Large intestine (tissue), 3 donors: ENCODE data around the gene PBX1. TPM values are rescaled to one million over a fixed set of nuclear protein-coding genes. Genes with fewer than 3 reads are reported as not detected.

Experiments used
- DNase-seq, 2 donors: peaks; one replicate each; pipeline versions ENCODE4 v3.0.0 to v3.0.0-alpha.2; 2013
- H3K27ac ChIP-seq: one replicate; pipeline ENCODE4 v1.5.1; 2013; ENCODE audit warnings: low read length
- H3K27me3 ChIP-seq: 2 replicates; pipeline ENCODE4 v1.6.1; 2013; ENCODE audit warnings: low read length; ENCODE audit not compliant: control insufficient read depth, insufficient read depth
- H3K36me3 ChIP-seq: 2 replicates; pipeline ENCODE4 v1.6.1; 2013; ENCODE audit warnings: low read length; ENCODE audit not compliant: control insufficient read depth, insufficient read depth
- H3K4me1 ChIP-seq: one replicate; pipeline ENCODE4 v1.6.1; 2013; ENCODE audit warnings: low read length; ENCODE audit not compliant: control insufficient read depth, insufficient read depth
- H3K4me3 ChIP-seq: one replicate; pipeline ENCODE4 v1.5.1; 2013; ENCODE audit warnings: low read length
- H3K9me3 ChIP-seq: one replicate; pipeline ENCODE4 v1.6.1; 2013; ENCODE audit warnings: mild to moderate bottlenecking, low read depth, low read length, moderate library complexity; ENCODE audit not compliant: control insufficient read depth
- WGBS: methylation state at CpG from one replicate; pipeline ENCODE4 v1.1.5; 2013; ENCODE audit warnings: low lambda C conversion rate; ENCODE audit not compliant: insufficient coverage; 5-methylcytosine and 5-hydroxymethylcytosine counted together
- polyA plus RNA-seq: library from polyadenylated mRNA; unstranded; fragments of 120-200 nt; gene quantifications from one replicate; pipeline ENCODE4 v1.2.1, GENCODE V29; 2013

The PBX1 gene
- polyA plus RNA-seq, 1 donor = 60.8 TPM

GRCh38 chr1:164772635-164773034, 213.7 kb downstream of the PBX1 start:
- Histone ChIP-seq H3K36me3 (no peaks in the 10 kb centered on the region), H3K4me3 (no peak overlapping the region), H3K9me3 (no peaks in the 10 kb centered on the region), H3K27me3 (no peaks in the 10 kb centered on the region), H3K27ac (peak overlapping the region; percentile 74), H3K4me1 (peaks cover 85% of the 10 kb centered on the region)
- no CpG with 5 or more reads among the region's 4 CpGs for WGBS
- DNase-seq = peak; percentile 53 to 73

GRCh38 chr1:164773102-164773501, 214.1 kb downstream of the PBX1 start:
- Histone ChIP-seq H3K36me3 (no peaks in the 10 kb centered on the region), H3K27ac (peak overlapping the region; percentile 74), H3K4me3 (no peak overlapping the region), H3K27me3 (no peaks in the 10 kb centered on the region), H3K9me3 (no peaks in the 10 kb centered on the region), H3K4me1 (peaks cover 82% of the 10 kb centered on the region)
- WGBS = no CpG with 5 or more reads among the region's 5 CpGs
- no peak for DNase-seq

- no peak overlapping the region for H3K4me3 ChIP-seq
- H3K4me1 ChIP-seq = peaks cover 73% of the 10 kb centered on the region
- H3K36me3 ChIP-seq = no peaks in the 10 kb centered on the region
- no CpG with 5 or more reads among the region's 4 CpGs for WGBS
- H3K27me3 ChIP-seq = no peaks in the 10 kb centered on the region
- peak overlapping the region; percentile 74 for H3K27ac ChIP-seq
- H3K9me3 ChIP-seq = no peaks in the 10 kb centered on the region
- DNase-seq = no peak
Observed at GRCh38 chr1:164774413-164774812, 215.4 kb downstream of the PBX1 start.

- Histone ChIP-seq H3K4me1 (peaks cover 68% of the 10 kb centered on the region), H3K4me3 (no peak overlapping the region), H3K27ac (peak overlapping the region; percentile 74), H3K27me3 (no peaks in the 10 kb centered on the region), H3K36me3 (no peaks in the 10 kb centered on the region), H3K9me3 (no peaks in the 10 kb centered on the region)
- peak; percentile 69 to 87 for DNase-seq
- WGBS = no CpG with 5 or more reads among the region's 16 CpGs
Observed at GRCh38 chr1:164774819-164775654, 216.1 kb downstream of the PBX1 start.

- DNase-seq = peak in 1 of 2 donors; percentile 30
- H3K27me3 ChIP-seq = no peaks in the 10 kb centered on the region
- no peak overlapping the region for H3K4me3 ChIP-seq
- no peaks in the 10 kb centered on the region for H3K9me3 ChIP-seq
- 67% methylated on average over 1 of the region's 2 CpGs for WGBS
- H3K27ac ChIP-seq = peak overlapping the region; percentile 3
- peaks cover under 1% of the 10 kb centered on the region for H3K36me3 ChIP-seq
- H3K4me1 ChIP-seq = peaks cover 52% of the 10 kb centered on the region
Observed at GRCh38 chr1:164777518-164777917, 218.5 kb downstream of the PBX1 start.

GRCh38 chr1:164779376-164779775, 220.4 kb downstream of the PBX1 start:
- WGBS = no CpG with 5 or more reads among the region's 3 CpGs

GRCh38 chr1:164780111-164780812, 221.3 kb downstream of the PBX1 start:
- H3K4me1 ChIP-seq = peaks cover 24% of the 10 kb centered on the region
- no peaks in the 10 kb centered on the region for H3K9me3 ChIP-seq
- 90% methylated on average over 3 of the region's 12 CpGs for WGBS

More at GRCh38 chr1:164779376-164779775, 220.4 kb downstream of the PBX1 start:
- Histone ChIP-seq H3K4me1 (peaks cover 33% of the 10 kb centered on the region), H3K27ac (no peak overlapping the region), H3K36me3 (peaks cover 8% of the 10 kb centered on the region), H3K27me3 (no peaks in the 10 kb centered on the region), H3K4me3 (no peak overlapping the region), H3K9me3 (no peaks in the 10 kb centered on the region)
- no peak for DNase-seq

GRCh38 chr1:164780863-164781262, 221.9 kb downstream of the PBX1 start:
- H3K36me3 ChIP-seq = peaks cover 8% of the 10 kb centered on the region

More at GRCh38 chr1:164780111-164780812, 221.3 kb downstream of the PBX1 start:
- H3K36me3 ChIP-seq = peaks cover 8% of the 10 kb centered on the region
- DNase-seq = no peak
- no peak overlapping the region for H3K27ac ChIP-seq
- no peaks in the 10 kb centered on the region for H3K27me3 ChIP-seq
- no peak overlapping the region for H3K4me3 ChIP-seq

GRCh38 chr1:164781972-164782371, 223.0 kb downstream of the PBX1 start:
- Histone ChIP-seq H3K36me3 (peaks cover 8% of the 10 kb centered on the region), H3K27ac (no peak overlapping the region), H3K4me3 (no peak overlapping the region), H3K27me3 (no peaks in the 10 kb centered on the region), H3K4me1 (peaks cover 26% of the 10 kb centered on the region), H3K9me3 (no peaks in the 10 kb centered on the region)
- DNase-seq = no peak
- WGBS = no CpG with 5 or more reads among the region's 1 CpG

More at GRCh38 chr1:164780863-164781262, 221.9 kb downstream of the PBX1 start:
- Histone ChIP-seq H3K27ac (no peak overlapping the region), H3K9me3 (no peaks in the 10 kb centered on the region), H3K27me3 (no peaks in the 10 kb centered on the region), H3K4me1 (peaks cover 24% of the 10 kb centered on the region), H3K4me3 (no peak overlapping the region)
- DNase-seq = no peak
- WGBS = no CpG with 5 or more reads among the region's 8 CpGs

GRCh38 chr1:164783778-164784555, 225.0 kb downstream of the PBX1 start:
- Histone ChIP-seq H3K9me3 (no peaks in the 10 kb centered on the region), H3K4me3 (no peak overlapping the region), H3K36me3 (peaks cover 8% of the 10 kb centered on the region), H3K27me3 (no peaks in the 10 kb centered on the region), H3K27ac (no peak overlapping the region), H3K4me1 (peaks cover 27% of the 10 kb centered on the region)
- no CpG with 5 or more reads among the region's 13 CpGs for WGBS
- DNase-seq = no peak
